NOMO-1 treated with DMSO at 0.1 percent for 48 hours (cell line): ENCODE measurements around the gene COL26A1.

Experiments
- DNase-seq: peaks from one replicate; lab custom pipeline; 2025; ENCODE audit not compliant: unreplicated experiment; lab: John Stamatoyannopoulos, UW

The COL26A1 gene

GRCh38 chr7:101368422-101369165 is 5.9 kb downstream of the COL26A1 start:
- DNase-seq = no peak

GRCh38 chr7:101370836-101371235 is 8.2 kb downstream of the COL26A1 start:
- DNase-seq = peak; percentile 30

DNA sequence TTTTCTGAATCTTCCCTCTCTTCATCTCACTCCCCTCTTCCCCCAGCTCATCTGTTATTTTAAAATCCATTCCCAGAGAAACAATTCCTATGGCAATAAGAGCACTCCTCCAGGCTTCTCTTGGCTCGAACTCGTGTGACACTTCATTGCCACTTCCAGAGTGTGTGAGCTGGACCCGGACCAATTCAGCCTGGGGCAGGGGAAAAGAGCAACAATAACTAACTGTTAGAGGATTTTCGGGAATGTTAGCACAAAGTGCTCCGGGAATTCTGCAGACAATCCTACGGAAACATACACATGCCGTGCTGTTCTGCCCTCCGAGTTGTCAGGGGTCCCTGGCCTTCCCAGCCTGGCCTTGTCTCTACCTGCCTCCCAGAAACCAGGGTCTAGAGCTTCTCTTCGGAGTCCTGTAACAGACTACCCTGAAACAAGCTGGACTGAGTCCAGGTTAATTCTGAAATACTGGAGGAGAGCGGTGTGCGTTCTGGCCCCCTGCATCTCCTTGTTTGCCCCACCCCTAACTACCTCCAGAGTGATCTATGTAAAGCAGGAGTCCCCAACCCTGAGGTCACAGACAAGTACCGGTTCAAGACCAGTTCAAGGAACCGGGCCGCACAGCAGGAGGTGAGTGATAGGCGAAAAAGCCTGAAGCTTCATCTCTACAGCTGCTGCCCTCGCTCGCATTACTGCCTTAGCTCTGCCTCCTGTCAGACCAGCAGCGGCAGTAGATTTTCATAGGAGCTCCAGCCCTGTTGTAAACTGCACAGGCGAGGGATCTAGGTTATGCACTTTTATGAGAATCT is 11.3 kb downstream of the COL26A1 start:
- DNase-seq = no peak

- no peak for DNase-seq
Measured at GRCh38 chr7:101374990-101375389, 12.3 kb downstream of the COL26A1 start.

DNA sequence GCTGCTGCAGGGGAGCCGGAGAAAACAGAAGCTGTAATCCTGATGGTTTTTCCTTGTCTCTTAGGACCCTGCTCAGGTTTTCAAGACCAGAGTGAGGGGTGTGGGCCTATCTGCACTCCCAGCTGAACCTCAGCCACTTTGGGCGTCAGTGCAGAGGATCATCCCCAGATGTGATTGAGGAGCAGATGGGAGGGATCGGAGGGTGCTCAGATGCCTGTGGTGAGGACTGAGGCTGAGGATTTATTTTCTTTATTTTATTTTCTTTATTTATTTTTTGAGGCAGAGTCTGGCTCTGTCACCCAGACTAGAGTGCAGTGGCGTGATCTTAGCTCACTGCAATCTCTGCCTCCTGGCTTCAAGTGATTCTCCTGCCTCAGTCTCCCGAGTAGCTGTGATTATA is 13.9 kb downstream of the COL26A1 start:
- no peak for DNase-seq

DNA sequence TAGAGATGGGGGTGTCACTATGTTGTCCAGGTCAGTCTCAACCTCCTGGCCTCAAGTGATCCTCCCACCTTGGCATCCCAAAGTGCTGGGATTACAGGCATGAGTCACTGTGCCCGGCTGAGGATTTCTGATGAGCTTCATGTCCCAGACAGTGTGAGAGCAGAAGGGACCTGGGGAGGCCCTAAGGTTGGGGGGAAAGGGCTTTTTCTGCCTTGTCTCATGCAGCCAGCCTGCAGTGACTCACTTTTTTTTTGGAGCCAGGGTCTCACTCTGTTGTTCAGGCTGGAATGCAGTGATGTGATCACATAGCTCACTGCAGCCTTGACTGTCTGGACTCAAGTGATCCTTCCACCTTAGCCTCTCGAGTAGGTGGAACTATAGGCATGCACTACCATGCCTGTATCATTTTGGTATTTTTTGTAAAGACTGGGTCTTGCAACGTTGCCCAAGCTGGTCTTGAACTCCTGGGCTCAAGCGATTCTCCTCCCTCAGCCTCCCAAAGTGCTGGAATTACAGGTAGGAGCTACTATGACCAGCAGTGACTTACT is 14.6 kb downstream of the COL26A1 start:
- no peak for DNase-seq

- no peak for DNase-seq
Measured at GRCh38 chr7:101378751-101379174, 16.1 kb downstream of the COL26A1 start.

- DNase-seq = no peak
Measured at GRCh38 chr7:101379302-101379701, 16.6 kb downstream of the COL26A1 start.

- no peak for DNase-seq
Measured at GRCh38 chr7:101381549-101382111, 19.0 kb downstream of the COL26A1 start.

DNA sequence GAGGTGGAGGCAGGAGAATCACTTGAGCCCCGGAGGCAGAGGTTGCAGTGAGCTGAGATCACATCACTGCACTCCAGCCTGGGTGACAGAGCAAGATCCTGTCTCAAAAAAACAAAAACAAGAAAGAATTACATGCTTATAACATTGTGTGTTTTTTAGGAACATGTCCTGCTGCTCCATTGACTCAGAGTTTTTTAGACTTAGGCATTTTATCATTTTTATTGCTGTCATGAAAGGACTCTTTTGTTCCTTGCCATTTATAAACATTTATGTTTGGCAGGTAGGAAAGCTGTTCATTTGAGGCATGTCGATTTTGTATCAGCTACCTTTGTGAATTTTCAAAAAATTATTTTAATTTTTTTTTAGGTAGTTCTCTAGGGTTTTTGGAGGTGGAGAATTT is 20.3 kb downstream of the COL26A1 start:
- DNase-seq = no peak

DNA sequence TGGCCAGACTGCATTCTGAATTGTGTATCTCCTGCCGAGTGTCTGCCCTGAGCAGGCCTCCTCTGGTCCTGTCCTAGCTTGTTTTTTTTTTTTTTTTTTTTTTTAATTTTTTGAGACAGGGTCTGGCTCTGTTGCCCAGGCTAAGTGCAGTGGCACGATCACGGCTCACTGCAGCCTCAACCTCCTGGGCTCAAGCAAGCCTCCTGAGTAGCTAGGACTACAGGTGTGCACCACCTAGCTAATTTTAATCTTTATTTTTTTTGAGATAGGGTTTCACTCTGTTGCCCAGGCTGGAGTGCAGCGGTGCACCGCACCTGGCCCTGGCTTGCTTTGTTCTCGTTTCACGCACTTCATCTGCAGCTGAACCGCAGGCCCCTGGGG is 23.5 kb downstream of the COL26A1 start:
- DNase-seq = no peak

DNA sequence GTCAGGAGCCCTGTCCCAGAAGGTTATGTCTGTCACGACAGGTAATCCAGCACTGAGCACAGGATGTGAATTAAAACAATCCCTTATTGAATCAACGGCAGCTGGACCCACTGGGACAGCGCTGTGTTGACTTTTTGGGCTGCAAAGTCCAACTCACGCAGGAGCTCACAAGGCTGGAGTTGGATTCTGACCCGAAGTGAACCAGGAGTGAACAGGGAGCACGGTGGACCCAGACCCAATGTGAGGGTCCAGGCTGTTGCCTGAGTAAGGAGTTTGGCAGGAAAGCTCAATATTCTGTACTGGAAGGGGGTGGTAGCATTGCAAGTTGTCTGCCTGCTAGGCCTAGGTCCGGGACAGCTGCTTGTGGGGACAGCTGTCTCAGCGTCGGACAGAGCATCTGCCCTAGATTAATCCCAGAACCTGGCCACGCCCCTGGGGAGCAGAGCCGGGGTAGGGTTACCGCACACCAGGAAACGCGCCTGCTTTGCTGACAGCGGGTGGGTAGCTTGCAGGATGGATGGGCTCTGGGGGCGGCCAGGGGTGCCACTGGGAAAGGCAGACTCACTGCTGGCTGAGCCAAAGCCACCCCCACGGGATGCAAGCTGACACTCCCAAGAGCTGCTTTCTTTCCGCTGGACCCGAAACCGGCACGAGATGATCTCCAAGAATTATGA is 24.0 kb downstream of the COL26A1 start:
- DNase-seq = no peak

DNA sequence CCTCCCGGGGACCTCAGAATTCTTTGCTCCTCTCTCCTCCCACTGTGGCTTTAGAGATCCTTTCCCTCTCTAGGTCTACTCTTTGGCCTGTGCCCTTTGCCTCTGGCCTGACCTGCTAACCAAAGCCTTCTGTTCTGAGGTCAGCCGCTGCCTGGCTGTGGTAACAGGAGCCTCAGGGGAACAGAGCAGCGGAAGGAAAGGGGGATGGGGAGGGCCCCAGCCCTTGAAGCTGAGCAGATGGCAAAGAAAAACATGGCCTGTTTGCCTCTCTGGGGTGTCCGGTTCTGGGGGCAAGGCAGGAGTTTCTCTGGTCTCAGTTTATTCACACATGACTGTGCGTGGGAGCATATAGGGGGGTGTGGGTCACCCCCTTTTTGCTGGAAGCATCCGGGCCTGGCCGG is 28.2 kb downstream of the COL26A1 start:
- DNase-seq = peak; percentile 35

- no peak for DNase-seq
Measured at GRCh38 chr7:101391991-101392390, 29.3 kb downstream of the COL26A1 start.

- DNase-seq = no peak
Measured at GRCh38 chr7:101393865-101394264, 31.2 kb downstream of the COL26A1 start.

GRCh38 chr7:101395376-101395775 is 32.7 kb downstream of the COL26A1 start:
- no peak for DNase-seq

- no peak for DNase-seq
Measured at GRCh38 chr7:101397243-101397642, 34.6 kb downstream of the COL26A1 start.

- DNase-seq = no peak
Measured at GRCh38 chr7:101397770-101398324, 35.2 kb downstream of the COL26A1 start.

DNA sequence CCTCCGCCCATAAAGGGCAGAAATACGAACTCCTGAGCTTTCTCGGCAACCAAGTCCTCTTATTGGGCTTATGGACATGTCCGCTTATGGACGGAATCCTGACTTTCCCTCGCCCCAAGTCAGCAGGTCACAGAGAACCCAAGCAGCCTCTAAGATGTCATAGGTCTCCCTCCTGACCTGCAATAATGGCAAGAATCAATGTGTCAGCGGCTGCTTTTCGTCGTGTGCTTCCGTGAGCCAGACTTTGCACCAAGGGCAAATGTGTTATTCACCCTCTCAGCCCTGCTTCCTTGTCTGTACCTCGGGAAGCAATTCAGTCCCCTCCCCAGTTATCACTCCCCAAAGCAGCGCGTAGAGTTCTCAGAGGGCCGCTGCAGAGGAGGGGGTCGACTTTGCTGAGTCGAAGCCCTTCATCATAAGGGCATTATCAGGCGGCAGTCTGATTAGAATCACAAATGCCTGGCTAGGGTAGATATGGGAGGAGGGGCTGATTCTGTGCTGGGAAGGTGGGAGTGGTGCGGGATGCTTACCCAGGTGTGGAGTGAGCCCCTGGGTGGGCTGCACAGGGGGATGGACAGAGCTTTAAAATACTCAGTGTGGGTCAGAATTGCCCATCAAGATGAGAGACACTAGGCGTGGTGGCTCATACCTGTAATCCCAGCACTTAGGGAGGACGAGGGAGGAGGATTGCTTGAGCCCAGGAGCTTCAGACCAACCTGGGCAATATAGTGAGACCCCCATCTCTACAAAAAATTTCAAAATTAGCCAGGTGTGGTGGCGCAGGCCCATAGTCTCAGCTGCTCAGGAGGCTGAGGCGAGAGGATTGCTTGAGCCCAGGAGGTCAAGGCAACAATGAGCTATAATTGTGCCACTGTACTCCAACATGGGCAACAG is 36.0 kb downstream of the COL26A1 start:
- DNase-seq = no peak

GRCh38 chr7:101399759-101400158 is 37.1 kb downstream of the COL26A1 start:
- no peak for DNase-seq
